Measurements from ENCODE around the gene COL13A1.

GRCh38 chr10:69797959-69798358, 3.7 kb upstream of the COL13A1 start:
- TF ChIP-seq POLR2A (IDR thresholded peaks at IDR 0.05; ENCODE audit: extremely low read depth, insufficient read length) (no peak), CTCF (IDR thresholded peaks at IDR 0.05; ENCODE audit: low read depth, low read length) (no peak), MAX (IDR thresholded peaks at IDR 0.05; ENCODE audit: low read depth, low read length) (no peak), MYC (IDR thresholded peaks at IDR 0.05; ENCODE audit: low read depth, low read length) (no peak)
